ENCODE data around the gene CLEC2B.

CLEC2B gene

DNA sequence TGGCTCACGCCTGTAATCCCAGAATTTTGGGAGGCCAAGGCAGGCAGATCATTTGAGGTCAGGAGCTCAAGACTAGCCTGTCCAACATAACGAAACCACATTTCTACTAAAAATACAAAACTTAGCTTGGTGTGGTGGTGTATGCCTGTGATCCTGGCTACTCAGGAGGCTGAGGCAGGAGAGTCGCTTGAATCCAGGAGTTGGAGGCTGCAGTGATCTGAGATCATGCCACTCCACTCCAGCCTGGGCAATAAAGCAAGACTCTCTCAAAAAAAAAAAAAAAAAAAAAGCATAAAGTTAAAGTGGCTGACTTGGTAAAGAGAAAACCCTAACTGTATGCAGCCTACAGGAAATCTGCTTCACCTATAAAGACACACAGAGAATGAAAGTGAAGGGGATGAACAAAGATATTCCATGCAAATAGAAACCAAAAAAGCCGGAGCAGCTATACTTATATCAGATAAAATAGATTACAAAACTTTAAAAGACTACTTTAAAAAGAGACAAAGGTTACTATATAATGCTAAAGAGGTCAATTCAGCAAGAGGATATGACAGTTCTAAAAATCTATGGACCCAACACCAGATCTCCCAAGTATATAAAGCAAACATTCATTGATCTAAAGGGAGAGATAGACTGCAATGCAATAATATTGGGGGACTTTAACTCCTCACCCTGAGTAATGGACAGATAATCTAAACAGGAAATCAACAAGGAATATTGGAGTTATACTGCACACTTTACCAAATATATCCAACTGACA lies 4.1 kb downstream of the CLEC2B start:
- Histone ChIP-seq H3K9ac (ENCODE audit: low read length) (no peak overlapping the region), H3F3A (ENCODE audit: insufficient read depth, low read length) (no peaks in the 10 kb centered on the region), H3K4me1 (ENCODE audit: insufficient read depth, low read length, severe bottlenecking) (peaks cover 26% of the 10 kb centered on the region), H3K27me3 (ENCODE audit: insufficient read depth, low read length) (no peaks in the 10 kb centered on the region), H4K20me1 (ENCODE audit: insufficient read depth, low read length) (no peaks in the 10 kb centered on the region), H2AFZ (ENCODE audit: low read length) (no peak overlapping the region), H3K79me2 (ENCODE audit: insufficient read depth, low read length) (no peaks in the 10 kb centered on the region), H3K9me3 (ENCODE audit: low read length) (0 out of 2 replicates have a peak, but pooled peaks cover 2% of the 10 kb centered on the region), H3K4me2 (ENCODE audit: low read length) (no peak overlapping the region), H3K27ac (ENCODE audit: low read depth, low read length, poor library complexity, severe bottlenecking) (no peak overlapping the region), H3K4me3 (ENCODE audit: low read depth, low read length, poor library complexity, severe bottlenecking) (no peak overlapping the region), H3K9me2 (ENCODE audit: low read depth, low read length) (no peaks in the 10 kb centered on the region), H3K36me3 (ENCODE audit: insufficient read depth, low read length) (no peaks in the 10 kb centered on the region)
- TF ChIP-seq EZH2 (IDR thresholded peaks at IDR 0.05; ENCODE audit: borderline replicate concordance, low read length): no peak
- TF ChIP-seq, protein P1, sequence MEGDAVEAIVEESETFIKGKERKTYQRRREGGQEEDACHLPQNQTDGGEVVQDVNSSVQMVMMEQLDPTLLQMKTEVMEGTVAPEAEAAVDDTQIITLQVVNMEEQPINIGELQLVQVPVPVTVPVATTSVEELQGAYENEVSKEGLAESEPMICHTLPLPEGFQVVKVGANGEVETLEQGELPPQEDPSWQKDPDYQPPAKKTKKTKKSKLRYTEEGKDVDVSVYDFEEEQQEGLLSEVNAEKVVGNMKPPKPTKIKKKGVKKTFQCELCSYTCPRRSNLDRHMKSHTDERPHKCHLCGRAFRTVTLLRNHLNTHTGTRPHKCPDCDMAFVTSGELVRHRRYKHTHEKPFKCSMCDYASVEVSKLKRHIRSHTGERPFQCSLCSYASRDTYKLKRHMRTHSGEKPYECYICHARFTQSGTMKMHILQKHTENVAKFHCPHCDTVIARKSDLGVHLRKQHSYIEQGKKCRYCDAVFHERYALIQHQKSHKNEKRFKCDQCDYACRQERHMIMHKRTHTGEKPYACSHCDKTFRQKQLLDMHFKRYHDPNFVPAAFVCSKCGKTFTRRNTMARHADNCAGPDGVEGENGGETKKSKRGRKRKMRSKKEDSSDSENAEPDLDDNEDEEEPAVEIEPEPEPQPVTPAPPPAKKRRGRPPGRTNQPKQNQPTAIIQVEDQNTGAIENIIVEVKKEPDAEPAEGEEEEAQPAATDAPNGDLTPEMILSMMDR (IDR thresholded peaks at IDR 0.05; ENCODE audit: low read length): no peak

DNA sequence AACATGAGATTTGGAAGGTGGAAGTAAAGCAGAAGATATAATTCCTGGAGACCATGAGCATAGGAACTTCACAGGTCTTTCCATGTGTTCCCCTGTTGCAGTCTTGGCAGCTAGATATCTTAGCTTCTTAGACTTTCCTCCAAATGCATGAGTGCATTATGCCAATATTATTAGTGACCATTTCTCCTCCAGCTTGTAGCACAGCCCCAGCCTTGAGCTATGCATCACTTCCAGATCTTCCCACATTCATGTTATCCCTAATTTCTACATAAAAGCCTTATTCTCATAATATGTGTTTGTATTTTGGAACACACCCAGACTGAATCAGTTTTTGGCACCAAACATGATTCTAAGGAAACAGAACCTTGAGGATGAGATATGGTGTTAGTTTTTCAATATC lies 11.0 kb downstream of the CLEC2B start:
- Histone ChIP-seq H4K20me1 (ENCODE audit: insufficient read depth, low read length) (no peaks in the 10 kb centered on the region), H3K4me2 (ENCODE audit: low read length) (no peak overlapping the region), H3K79me2 (ENCODE audit: insufficient read depth, low read length) (no peaks in the 10 kb centered on the region), H3K9ac (ENCODE audit: low read length) (no peak overlapping the region), H3K4me3 (ENCODE audit: low read depth, low read length, poor library complexity, severe bottlenecking) (no peak overlapping the region), H3K36me3 (ENCODE audit: insufficient read depth, low read length) (no peaks in the 10 kb centered on the region), H3K9me2 (ENCODE audit: low read depth, low read length) (no peaks in the 10 kb centered on the region), H3K4me1 (ENCODE audit: insufficient read depth, low read length, severe bottlenecking) (no peaks in the 10 kb centered on the region), H3K27ac (ENCODE audit: low read depth, low read length, poor library complexity, severe bottlenecking) (no peak overlapping the region), H2AFZ (ENCODE audit: low read length) (no peak overlapping the region), H3F3A (ENCODE audit: insufficient read depth, low read length) (no peaks in the 10 kb centered on the region), H3K9me3 (ENCODE audit: low read length) (no peaks in the 10 kb centered on the region), H3K27me3 (ENCODE audit: insufficient read depth, low read length) (no peaks in the 10 kb centered on the region)
- TF ChIP-seq EZH2 (IDR thresholded peaks at IDR 0.05; ENCODE audit: borderline replicate concordance, low read length): no peak
- TF ChIP-seq, protein P1 (IDR thresholded peaks at IDR 0.05; ENCODE audit: low read length): no peak

DNA sequence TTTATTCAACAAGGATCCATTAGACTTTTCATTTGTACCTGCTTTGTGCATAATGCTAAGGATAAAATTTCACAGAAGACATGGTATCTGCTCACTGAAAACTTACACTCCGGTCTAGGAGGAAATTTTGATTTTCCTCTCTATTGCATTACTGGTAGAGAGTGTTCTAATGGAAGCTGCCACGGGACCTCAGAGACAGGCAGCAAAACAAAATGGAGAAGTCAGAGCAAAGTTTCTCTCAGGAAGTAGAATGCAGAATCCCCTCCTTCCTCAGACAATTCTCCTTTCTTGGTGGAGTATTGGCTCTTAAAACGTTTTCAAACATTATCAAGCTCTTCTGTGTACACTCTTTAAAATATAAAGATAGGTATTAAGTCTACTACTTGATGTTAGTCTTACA lies 12.3 kb downstream of the CLEC2B start:
- H2AFZ ChIP-seq (ENCODE audit: low read length): no peak overlapping the region
- H3K9me3 ChIP-seq (ENCODE audit: low read length): no peaks in the 10 kb centered on the region
- no peak overlapping the region for H3K4me2 ChIP-seq (ENCODE audit: low read length)
- no peak for TF ChIP-seq EZH2 (IDR thresholded peaks at IDR 0.05; ENCODE audit: borderline replicate concordance, low read length)
- TF ChIP-seq, protein P1 (IDR thresholded peaks at IDR 0.05; ENCODE audit: low read length): no peak
- H3K79me2 ChIP-seq (ENCODE audit: insufficient read depth, low read length): no peaks in the 10 kb centered on the region
- H4K20me1 ChIP-seq (ENCODE audit: insufficient read depth, low read length): no peaks in the 10 kb centered on the region
- no peak overlapping the region for H3K9ac ChIP-seq (ENCODE audit: low read length)
- H3K9me2 ChIP-seq (ENCODE audit: low read depth, low read length): no peaks in the 10 kb centered on the region
- H3K36me3 ChIP-seq (ENCODE audit: insufficient read depth, low read length): no peaks in the 10 kb centered on the region
- no peak overlapping the region for H3K4me3 ChIP-seq (ENCODE audit: low read depth, low read length, poor library complexity, severe bottlenecking)
- H3K4me1 ChIP-seq (ENCODE audit: insufficient read depth, low read length, severe bottlenecking): no peaks in the 10 kb centered on the region
- no peaks in the 10 kb centered on the region for H3K27me3 ChIP-seq (ENCODE audit: insufficient read depth, low read length)
- H3F3A ChIP-seq (ENCODE audit: insufficient read depth, low read length): no peaks in the 10 kb centered on the region
- no peak overlapping the region for H3K27ac ChIP-seq (ENCODE audit: low read depth, low read length, poor library complexity, severe bottlenecking)

Data from OCI-LY1 (cell line).